ENCODE measurements around the gene HSD17B8. TPM values are rescaled to one million over a fixed set of nuclear protein-coding genes. Genes with fewer than 3 reads are reported as not detected.

The HSD17B8 gene
- total RNA-seq, result 14.3 TPM

DNA sequence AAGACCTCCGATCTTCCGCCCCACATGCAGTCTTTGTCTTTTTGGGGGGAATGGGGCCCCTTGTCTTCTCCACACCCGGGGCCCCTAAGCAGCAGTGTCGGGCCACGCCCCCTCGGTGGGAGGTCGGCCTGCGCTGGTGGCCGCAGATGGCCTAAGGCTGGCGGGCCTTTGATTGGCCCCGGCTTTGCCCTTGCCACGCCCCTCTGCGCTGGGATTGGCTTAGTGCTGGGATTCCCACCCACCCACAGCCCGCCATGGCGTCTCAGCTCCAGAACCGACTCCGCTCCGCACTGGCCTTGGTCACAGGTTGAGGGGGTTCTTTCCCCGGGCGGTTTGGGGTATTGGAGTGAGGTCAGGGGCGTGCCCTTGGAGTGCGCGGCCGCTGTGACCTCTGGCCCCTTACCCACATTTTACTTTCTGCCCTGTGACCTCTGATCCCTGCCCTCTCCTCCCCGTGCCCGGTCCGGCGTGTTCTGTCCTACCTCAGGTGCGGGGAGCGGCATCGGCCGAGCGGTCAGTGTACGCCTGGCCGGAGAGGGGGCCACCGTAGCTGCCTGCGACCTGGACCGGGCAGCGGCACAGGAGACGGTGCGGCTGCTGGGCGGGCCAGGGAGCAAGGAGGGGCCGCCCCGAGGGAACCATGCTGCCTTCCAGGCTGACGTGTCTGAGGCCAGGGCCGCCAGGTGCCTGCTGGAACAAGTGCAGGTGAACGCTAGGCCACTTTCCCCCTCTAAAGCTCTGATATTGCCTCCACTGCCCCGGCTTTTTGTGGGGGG is at the start of gene HSD17B8:
HSD17B8 (plus strand) TSS at position 241 of the 776 bp plus-strand sequence; CDS start at position 255, 14 bp downstream.

DNA sequence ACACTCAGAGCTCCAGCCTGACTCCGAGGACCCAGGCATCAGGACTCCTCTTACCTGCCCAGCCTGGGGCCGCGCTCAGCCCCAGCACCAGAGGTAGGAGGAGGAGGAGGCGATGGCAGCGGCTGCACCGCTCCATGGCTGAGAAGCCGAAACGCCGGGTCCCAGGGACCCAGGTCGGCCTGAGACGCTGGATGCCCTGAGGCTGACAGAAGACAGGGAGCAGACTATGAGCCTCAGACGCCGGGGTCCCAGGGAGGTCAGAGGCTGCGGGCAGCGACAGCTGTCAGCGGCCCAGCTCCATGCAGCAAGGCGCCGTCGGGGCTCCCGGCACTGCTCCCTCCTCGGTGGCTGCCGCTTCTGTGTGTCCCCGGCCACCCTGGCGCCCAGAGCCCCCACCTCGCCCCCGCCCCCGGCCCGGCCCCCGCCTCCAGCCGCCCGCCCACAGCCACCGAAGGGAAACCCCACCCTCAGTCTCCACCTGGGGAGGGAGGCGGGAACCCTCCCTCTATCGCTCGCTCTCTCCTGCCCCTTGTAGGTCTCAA is 12.3 kb upstream of the HSD17B8 start, which contains the start of gene COL11A2:
COL11A2 (minus strand) TSS at position 363 of the 542 bp plus-strand sequence; CDS start at position 136, 227 bp downstream.

DNA sequence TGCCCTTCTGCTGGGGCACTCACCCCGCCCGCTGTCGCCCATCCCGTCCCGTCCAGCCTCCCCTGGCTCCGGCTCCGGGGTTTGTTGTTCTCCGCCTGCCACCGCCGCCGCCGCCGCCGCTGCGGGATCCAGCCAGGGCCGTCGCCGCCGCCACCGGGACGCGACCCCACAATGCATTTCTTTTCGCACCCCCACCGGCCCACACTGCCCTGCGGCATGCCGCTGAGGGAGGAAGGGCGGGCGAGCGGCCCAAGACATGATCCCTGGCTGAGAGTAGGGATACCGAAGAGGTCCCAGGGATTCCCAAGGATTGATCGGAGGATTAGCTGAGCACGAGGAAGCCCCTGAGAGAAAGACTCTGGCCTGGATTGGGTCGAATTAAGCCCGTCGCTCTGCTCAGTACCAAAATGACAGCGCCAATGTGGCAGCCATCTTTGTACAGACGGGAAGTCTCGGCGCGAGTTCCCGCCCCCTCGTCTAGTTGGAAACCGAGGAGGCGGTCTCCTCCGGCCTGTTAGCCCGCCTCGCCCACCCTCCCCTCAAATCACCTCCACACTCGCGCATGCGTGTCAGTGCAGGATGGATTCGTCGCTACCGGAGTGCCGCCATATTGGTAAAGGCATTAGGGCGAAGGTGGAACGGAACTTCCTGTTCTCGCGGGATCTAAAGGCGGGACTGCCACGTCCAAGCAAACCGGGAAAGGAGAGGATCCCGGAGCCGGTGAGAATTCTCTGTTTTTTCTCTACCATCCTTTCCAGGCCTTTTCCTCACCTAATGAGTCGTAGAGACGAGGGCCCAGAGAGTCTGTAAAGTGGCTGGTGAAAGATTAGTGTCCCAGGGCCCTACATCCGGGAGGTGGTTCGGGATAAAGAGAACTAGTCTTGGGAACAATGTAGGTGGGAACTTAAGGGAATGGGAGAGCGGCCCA is 4.0 kb upstream of the HSD17B8 start, which contains the start of the genes RXRB and SLC39A7:
RXRB (minus strand) TSS at position 447 of the 928 bp plus-strand sequence; CDS start at position 258, 189 bp downstream.
SLC39A7 (plus strand) TSS at position 649 of the 928 bp plus-strand sequence. CDS start 379 bp downstream, outside the sequence.

DNA sequence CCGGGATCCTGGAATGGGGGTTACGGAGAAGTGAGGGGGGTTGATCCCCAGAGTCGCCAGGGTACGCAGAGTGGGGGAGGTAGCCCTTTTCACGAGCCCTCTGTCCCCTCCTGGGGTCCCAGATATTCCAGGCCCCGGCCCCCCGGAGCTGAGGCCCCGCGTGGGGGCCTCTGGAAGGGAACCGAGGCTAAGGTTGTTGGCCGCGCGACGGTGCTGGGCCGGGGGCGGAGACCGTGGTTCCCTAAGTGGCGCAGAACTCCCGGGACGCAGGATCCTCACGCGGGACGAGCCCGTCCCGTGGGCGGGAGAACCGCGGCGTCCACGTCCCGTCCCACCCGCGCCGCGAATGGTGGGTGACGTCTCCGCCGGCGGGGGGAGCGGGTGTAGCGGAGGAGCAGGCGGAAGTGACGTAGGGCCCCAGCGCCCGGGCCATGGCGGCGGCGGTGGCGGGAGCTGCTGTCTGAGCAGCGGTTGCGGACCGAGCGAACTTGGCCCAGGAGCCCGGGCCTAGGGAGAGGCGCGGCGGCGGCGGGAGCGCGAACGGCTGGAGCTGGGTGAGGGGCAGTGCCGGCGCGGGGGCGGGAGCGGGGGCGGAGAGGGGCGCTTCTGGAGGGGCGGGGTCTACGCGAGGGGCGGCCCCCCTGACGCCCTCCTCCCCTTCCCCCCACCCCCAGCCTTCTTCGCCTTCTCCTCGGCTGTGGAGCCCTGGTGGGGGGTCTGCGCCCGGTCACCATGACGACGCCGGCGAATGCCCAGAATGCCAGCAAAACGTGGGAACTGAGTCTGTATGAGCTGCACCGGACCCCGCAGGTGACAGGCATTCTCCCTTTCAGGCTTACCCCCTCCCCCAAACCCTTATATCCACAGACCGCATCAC is 3.9 kb downstream of the HSD17B8 start, which contains the start of gene RING1:
RING1 (plus strand) TSS at position 410 of the 877 bp plus-strand sequence; CDS start at position 733, 323 bp downstream.

Other genes with a start within 250 kb of the HSD17B8 start
- gene BRD2, start 236.1 kb upstream of the HSD17B8 start, total RNA-seq, result 125 TPM
- 0.71 TPM for gene HLA-DOA, start 195.1 kb upstream of the HSD17B8 start, total RNA-seq
- gene HLA-DPA1, start 131.0 kb upstream of the HSD17B8 start, total RNA-seq, result 7.6 TPM
- 6.7 TPM for gene HLA-DPB1, start 128.7 kb upstream of the HSD17B8 start, total RNA-seq
- 39.0 TPM for gene COL11A2, start 12.2 kb upstream of the HSD17B8 start, total RNA-seq
- 34.6 TPM for gene RXRB, start 4.0 kb upstream of the HSD17B8 start, total RNA-seq
- gene SLC39A7, start 3.8 kb upstream of the HSD17B8 start, total RNA-seq, result 60.0 TPM
- 30.7 TPM for gene RING1, start 3.8 kb downstream of the HSD17B8 start, total RNA-seq
- gene VPS52, start 67.2 kb downstream of the HSD17B8 start, total RNA-seq, result 51.6 TPM
- gene RPS18, start 67.4 kb downstream of the HSD17B8 start, total RNA-seq, result 1,580 TPM
- 6.3 TPM for gene B3GALT4, start 72.5 kb downstream of the HSD17B8 start, total RNA-seq
- 39.2 TPM for gene WDR46, start 84.6 kb downstream of the HSD17B8 start, total RNA-seq
- 20.5 TPM for gene PFDN6, start 84.9 kb downstream of the HSD17B8 start, total RNA-seq
- 45.5 TPM for gene RGL2, start 94.3 kb downstream of the HSD17B8 start, total RNA-seq
- 45.8 TPM for gene TAPBP, start 109.4 kb downstream of the HSD17B8 start, total RNA-seq
- gene ZBTB22, start 113.1 kb downstream of the HSD17B8 start, total RNA-seq, result 26.7 TPM
- gene DAXX, start 118.3 kb downstream of the HSD17B8 start, total RNA-seq, result 31.8 TPM
- gene KIFC1, start 187.2 kb downstream of the HSD17B8 start, total RNA-seq, result 13.2 TPM
- gene PHF1, start 206.4 kb downstream of the HSD17B8 start, total RNA-seq, result 40.9 TPM
- 76.4 TPM for gene CUTA, start 213.5 kb downstream of the HSD17B8 start, total RNA-seq
- gene SYNGAP1, start 215.4 kb downstream of the HSD17B8 start, total RNA-seq, result 17.9 TPM
- 9.0 TPM for gene ZBTB9, start 249.9 kb downstream of the HSD17B8 start, total RNA-seq

Data from camera-type eye (tissue), 1 donor.